Ishikawa (cell line): ENCODE results near the gene TMPRSS15.

Experiments
- CEBPB ChIP-seq: IDR thresholded peaks from 2 replicates; pipeline ENCODE4 v1.6.1; 2012
- EP300 ChIP-seq: IDR thresholded peaks from 2 replicates; pipeline ENCODE4 v1.6.1; 2012; ENCODE audit warnings: borderline replicate concordance
- MAX ChIP-seq: IDR thresholded peaks from 2 replicates; pipeline ENCODE4 v1.6.1; 2012
- NFIC ChIP-seq: IDR thresholded peaks from 2 replicates; pipeline ENCODE4 v1.6.1; 2012
- RAD21 ChIP-seq: IDR thresholded peaks from 2 replicates; pipeline ENCODE4 v1.6.1; 2012; ENCODE audit warnings: low read depth
- REST ChIP-seq: IDR thresholded peaks from 2 replicates; pipeline ENCODE4 v1.6.1; 2012; ENCODE audit warnings: low read depth, mild to moderate bottlenecking
- TAF1 ChIP-seq: IDR thresholded peaks from 2 replicates; pipeline ENCODE4 v1.6.1; 2012; ENCODE audit warnings: low read depth, mild to moderate bottlenecking
- TEAD4 ChIP-seq: IDR thresholded peaks from 2 replicates; pipeline ENCODE4 v1.6.1; 2012

- TF ChIP-seq CEBPB, result no peak
- no peak for TF ChIP-seq RAD21
- no peak for TF ChIP-seq TEAD4
- no peak for TF ChIP-seq EP300
- TF ChIP-seq MAX, result no peak
- TF ChIP-seq REST, result no peak
- TF ChIP-seq TAF1, result no peak
- TF ChIP-seq NFIC, result no peak
Observed at GRCh38 chr21:18294100-18294499, 109.5 kb downstream of the TMPRSS15 start.
